Measurements from ENCODE around the gene ALG3. TPM values are rescaled to one million over a fixed set of nuclear protein-coding genes. Genes with fewer than 3 reads are reported as not detected.

ALG3 gene
- total and polyA plus RNA-seq, 9 of the 15 experiments (the other 6 are each of a cell fraction or from before 2014, with no cell fraction given), result 37.5 to 107 (median 80.1) TPM

DNA sequence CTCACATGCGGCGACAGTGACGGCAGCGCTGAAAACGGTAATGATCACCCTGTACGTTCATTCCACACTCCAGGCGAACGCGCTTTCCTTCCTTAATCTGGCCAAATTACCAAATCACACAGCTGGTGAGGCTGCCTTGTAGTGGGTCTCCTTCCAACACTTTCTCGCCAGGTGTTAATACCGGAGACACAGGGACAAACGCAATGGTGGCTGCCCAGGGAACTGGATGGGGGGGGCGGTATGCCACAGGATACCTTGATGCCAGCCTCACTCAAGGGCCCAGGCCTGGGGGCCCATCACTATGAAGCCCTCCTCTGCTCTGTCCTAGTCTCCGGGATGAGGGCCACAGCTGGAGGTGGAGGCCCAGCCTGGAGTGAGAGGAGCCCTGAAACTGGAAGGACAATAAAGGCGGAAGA is 14.0 kb upstream of the ALG3 start (continued):
- TF ChIP-seq, protein P1, sequence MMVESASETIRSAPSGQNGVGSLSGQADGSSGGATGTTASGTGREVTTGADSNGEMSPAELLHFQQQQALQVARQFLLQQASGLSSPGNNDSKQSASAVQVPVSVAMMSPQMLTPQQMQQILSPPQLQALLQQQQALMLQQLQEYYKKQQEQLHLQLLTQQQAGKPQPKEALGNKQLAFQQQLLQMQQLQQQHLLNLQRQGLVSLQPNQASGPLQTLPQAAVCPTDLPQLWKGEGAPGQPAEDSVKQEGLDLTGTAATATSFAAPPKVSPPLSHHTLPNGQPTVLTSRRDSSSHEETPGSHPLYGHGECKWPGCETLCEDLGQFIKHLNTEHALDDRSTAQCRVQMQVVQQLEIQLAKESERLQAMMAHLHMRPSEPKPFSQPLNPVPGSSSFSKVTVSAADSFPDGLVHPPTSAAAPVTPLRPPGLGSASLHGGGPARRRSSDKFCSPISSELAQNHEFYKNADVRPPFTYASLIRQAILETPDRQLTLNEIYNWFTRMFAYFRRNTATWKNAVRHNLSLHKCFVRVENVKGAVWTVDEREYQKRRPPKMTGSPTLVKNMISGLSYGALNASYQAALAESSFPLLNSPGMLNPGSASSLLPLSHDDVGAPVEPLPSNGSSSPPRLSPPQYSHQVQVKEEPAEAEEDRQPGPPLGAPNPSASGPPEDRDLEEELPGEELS (CRISPR knock-in tag; IDR thresholded peaks at IDR 0.05; ENCODE audit: borderline replicate concordance), result no peak
- TF ChIP-seq, protein P2, sequence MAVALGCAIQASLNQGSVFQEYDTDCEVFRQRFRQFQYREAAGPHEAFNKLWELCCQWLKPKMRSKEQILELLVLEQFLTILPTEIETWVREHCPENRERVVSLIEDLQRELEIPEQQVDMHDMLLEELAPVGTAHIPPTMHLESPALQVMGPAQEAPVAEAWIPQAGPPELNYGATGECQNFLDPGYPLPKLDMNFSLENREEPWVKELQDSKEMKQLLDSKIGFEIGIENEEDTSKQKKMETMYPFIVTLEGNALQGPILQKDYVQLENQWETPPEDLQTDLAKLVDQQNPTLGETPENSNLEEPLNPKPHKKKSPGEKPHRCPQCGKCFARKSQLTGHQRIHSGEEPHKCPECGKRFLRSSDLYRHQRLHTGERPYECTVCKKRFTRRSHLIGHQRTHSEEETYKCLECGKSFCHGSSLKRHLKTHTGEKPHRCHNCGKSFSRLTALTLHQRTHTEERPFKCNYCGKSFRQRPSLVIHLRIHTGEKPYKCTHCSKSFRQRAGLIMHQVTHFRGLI (CRISPR knock-in tag; IDR thresholded peaks at IDR 0.05), result no peak
- TF ChIP-seq NFXL1 (CRISPR knock-in tag; IDR thresholded peaks at IDR 0.05) (no peak), FOXM1 (IDR thresholded peaks at IDR 0.05; ENCODE audit: low read depth) (no peak), FOXM1 (CRISPR knock-in tag; IDR thresholded peaks at IDR 0.05; ENCODE audit: low read depth) (no peak), PHTF2 (CRISPR knock-in tag; IDR thresholded peaks at IDR 0.05) (no peak), ZNF124 (CRISPR knock-in tag; IDR thresholded peaks at IDR 0.05) (no peak), ZNF282 (CRISPR knock-in tag; IDR thresholded peaks at IDR 0.05) (no peak), RB1 (IDR thresholded peaks at IDR 0.05; ENCODE audit: low read depth) (no peak), TRIM28 (IDR thresholded peaks at IDR 0.05) (no peak)
- TF ChIP-seq, protein P3, sequence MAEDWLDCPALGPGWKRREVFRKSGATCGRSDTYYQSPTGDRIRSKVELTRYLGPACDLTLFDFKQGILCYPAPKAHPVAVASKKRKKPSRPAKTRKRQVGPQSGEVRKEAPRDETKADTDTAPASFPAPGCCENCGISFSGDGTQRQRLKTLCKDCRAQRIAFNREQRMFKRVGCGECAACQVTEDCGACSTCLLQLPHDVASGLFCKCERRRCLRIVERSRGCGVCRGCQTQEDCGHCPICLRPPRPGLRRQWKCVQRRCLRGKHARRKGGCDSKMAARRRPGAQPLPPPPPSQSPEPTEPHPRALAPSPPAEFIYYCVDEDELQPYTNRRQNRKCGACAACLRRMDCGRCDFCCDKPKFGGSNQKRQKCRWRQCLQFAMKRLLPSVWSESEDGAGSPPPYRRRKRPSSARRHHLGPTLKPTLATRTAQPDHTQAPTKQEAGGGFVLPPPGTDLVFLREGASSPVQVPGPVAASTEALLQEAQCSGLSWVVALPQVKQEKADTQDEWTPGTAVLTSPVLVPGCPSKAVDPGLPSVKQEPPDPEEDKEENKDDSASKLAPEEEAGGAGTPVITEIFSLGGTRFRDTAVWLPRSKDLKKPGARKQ (CRISPR knock-in tag; IDR thresholded peaks at IDR 0.05), result no peak
- TF ChIP-seq, protein P4, sequence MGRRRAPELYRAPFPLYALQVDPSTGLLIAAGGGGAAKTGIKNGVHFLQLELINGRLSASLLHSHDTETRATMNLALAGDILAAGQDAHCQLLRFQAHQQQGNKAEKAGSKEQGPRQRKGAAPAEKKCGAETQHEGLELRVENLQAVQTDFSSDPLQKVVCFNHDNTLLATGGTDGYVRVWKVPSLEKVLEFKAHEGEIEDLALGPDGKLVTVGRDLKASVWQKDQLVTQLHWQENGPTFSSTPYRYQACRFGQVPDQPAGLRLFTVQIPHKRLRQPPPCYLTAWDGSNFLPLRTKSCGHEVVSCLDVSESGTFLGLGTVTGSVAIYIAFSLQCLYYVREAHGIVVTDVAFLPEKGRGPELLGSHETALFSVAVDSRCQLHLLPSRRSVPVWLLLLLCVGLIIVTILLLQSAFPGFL (CRISPR knock-in tag; IDR thresholded peaks at IDR 0.05), result no peak

All from K562 (cell line).